OCI-LY7 (cell line): Measurements from ENCODE around the gene RPS16. TPM values are rescaled to one million over a fixed set of nuclear protein-coding genes. Genes with fewer than 3 reads are reported as not detected.

Source experiments
- BruUV-seq: library from RNA; stranded (reverse); fragments of 400-500 nt; replicated peaks from 2 replicates; lab custom pipeline; 2021; lab: Mats Ljungman, UMichigan
- CTCF ChIA-PET: fragments of 300-600 bp; sonication (Branson Sonifier 250); formaldehyde crosslinking; loops from one replicate; lab custom pipeline; 2022; ENCODE audit warnings: antibody characterized with exemption; ENCODE audit not compliant: unreplicated experiment; lab: Charles Lee
- POLR2A ChIA-PET: fragments of 300-600 bp; sonication (Branson Sonifier 250); formaldehyde crosslinking; loops from one replicate; lab custom pipeline; 2022; ENCODE audit warnings: antibody characterized with exemption; lab: Charles Lee
- DNase-seq: peaks from one replicate; pipeline ENCODE4 v3.0.0-alpha.2; 2015; ENCODE audit warnings: low spot score
- H2AFZ ChIP-seq: fragments of 200-600 bp; sonication (generic), shearing (Covaris generic); 2 replicates; pipeline ENCODE4 v1.6.1; 2014; ENCODE audit warnings: mild to moderate bottlenecking, antibody characterized with exemption, low read length, moderate library complexity
- H3K27ac ChIP-seq: fragments of 200-600 bp; sonication (generic); 2 replicates; pipeline ENCODE4 v1.5.1; 2014; ENCODE audit warnings: mixed run types, low read depth, mild to moderate bottlenecking, moderate library complexity, low read length, inconsistent platforms; ENCODE audit not compliant: poor library complexity, severe bottlenecking
- H3K36me3 ChIP-seq: fragments of 200-600 bp; sonication (generic); 2 replicates; pipeline ENCODE4 v1.6.1; 2014; ENCODE audit warnings: mild to moderate bottlenecking, antibody characterized with exemption, low read length, moderate library complexity, mixed read lengths; ENCODE audit not compliant: insufficient read depth
- H3K4me1 ChIP-seq: fragments of 200-600 bp; sonication (generic); 2 replicates; pipeline ENCODE4 v1.5.1; 2014; ENCODE audit warnings: mild to moderate bottlenecking, low read length; ENCODE audit not compliant: insufficient read depth, poor library complexity, severe bottlenecking
- H3K4me2 ChIP-seq: fragments of 200-600 bp; sonication (generic); 2 replicates; pipeline ENCODE4 v1.6.1; 2014; ENCODE audit warnings: mild to moderate bottlenecking, low read length
- H3K4me3 ChIP-seq: fragments of 200-600 bp; sonication (generic); 2 replicates; pipeline ENCODE4 v1.5.1; 2014; ENCODE audit warnings: mild to moderate bottlenecking, low read depth, low read length; ENCODE audit not compliant: poor library complexity, severe bottlenecking
- H3K79me2 ChIP-seq: fragments of 200-600 bp; sonication (generic); 2 replicates; pipeline ENCODE4 v1.6.1; 2016; ENCODE audit warnings: low read depth, mild to moderate bottlenecking, low read length, moderate library complexity, mixed read lengths; ENCODE audit not compliant: insufficient read depth
- H3K9me2 ChIP-seq: fragments of 200-600 bp; sonication (generic); 2 replicates; pipeline ENCODE4 v1.6.1; 2016; ENCODE audit warnings: mild to moderate bottlenecking, low read length, mixed read lengths; ENCODE audit not compliant: insufficient read depth
- H3K9me3 ChIP-seq: fragments of 200-600 bp; sonication (generic); 2 replicates; pipeline ENCODE4 v1.6.1; 2014; ENCODE audit warnings: mild to moderate bottlenecking, mixed run types, low read length, mixed read lengths
- H4K20me1 ChIP-seq: fragments of 200-600 bp; sonication (generic); 2 replicates; pipeline ENCODE4 v1.6.1; 2014; ENCODE audit warnings: mild to moderate bottlenecking, antibody characterized with exemption, low read length, moderate library complexity, mixed read lengths; ENCODE audit not compliant: insufficient read depth
- CTCF ChIP-seq: fragments of 200-600 bp; sonication (generic); conservative IDR thresholded peaks from 2 replicates; pipeline ENCODE4 v1.5.1; 2014; ENCODE audit warnings: mild to moderate bottlenecking, antibody characterized with exemption, low read length, moderate library complexity, mixed read lengths
- EZH2phosphoT487 ChIP-seq: fragments of 200-600 bp; sonication (generic); IDR thresholded peaks from 2 replicates; pipeline ENCODE4 v1.6.1; 2018; ENCODE audit warnings: low read depth, borderline replicate concordance, mild to moderate bottlenecking, mixed run types, antibody characterized with exemption, low read length, moderate library complexity, mixed read lengths
- intact Hi-C: fragments of 100-400 bp; cut with micrococcal nuclease; formaldehyde crosslinking; loops from one replicate; pipeline ENCODE4 v1.10.0; 2022; ENCODE audit not compliant: unreplicated experiment
- total RNA-seq, 2 experiments: library from RNA; depleted of rRNA in 1 of 2; stranded (reverse); fragments of >200 nt in 1 of 2; shearing (Covaris generic) in 1 of 2; gene quantifications; 2 replicates each; pipeline ENCODE4 v1.2.3, GENCODE V29; 2014 to 2022

The RPS16 gene
- total RNA-seq, 2 experiments from 2014 or later, result 634 to 3,661 TPM

GRCh38 chr19:39398297-39398864 lies 37.4 kb downstream of the RPS16 start:
- TF ChIP-seq EZH2phosphoT487 (no peak), CTCF (no peak)
- Histone ChIP-seq H2AFZ (no peak overlapping the region), H4K20me1 (no peaks in the 10 kb centered on the region), H3K4me1 (peaks cover 62% of the 10 kb centered on the region), H3K4me2 (peak overlapping the region; percentile 68), H3K4me3 (peak overlapping the region; percentile 27), H3K9me2 (no peaks in the 10 kb centered on the region), H3K79me2 (no peaks in the 10 kb centered on the region), H3K9me3 (no peaks in the 10 kb centered on the region), H3K27ac (peak overlapping the region; percentile 75), H3K36me3 (peaks cover 33% of the 10 kb centered on the region)
- intact Hi-C loops, result no loop called here
- no TSS peak for BruUV-seq
- ChIA-PET POLR2A (interaction anchor here (0.7 to 2.3 kb wide), 3 partner anchors 10 to 16 kb away, joined by 3 to 14 read pairs (median 9); no protein-coding TSS in a partner anchor), CTCF (interaction anchor here (0.6 to 0.8 kb wide), 2 partner anchors 13 to 23 kb away, joined by 3 read pairs; no protein-coding TSS in a partner anchor)
- no peak for DNase-seq

- peak overlapping the region; percentile 75 for H3K27ac ChIP-seq
- H3K79me2 ChIP-seq, result peaks cover 2% of the 10 kb centered on the region; the same call in 1 of the 2 replicates
These were observed 38.1 kb downstream of the RPS16 start for GRCh38 chr19:39397360-39398296.

More at GRCh38 chr19:39397360-39398296, 38.1 kb downstream of the RPS16 start:
- Histone ChIP-seq H3K4me2 (peak overlapping the region; percentile 68), H4K20me1 (no peaks in the 10 kb centered on the region), H3K9me3 (no peaks in the 10 kb centered on the region), H2AFZ (no peak overlapping the region), H3K36me3 (peaks cover 34% of the 10 kb centered on the region), H3K4me1 (peaks cover 57% of the 10 kb centered on the region), H3K9me2 (no peaks in the 10 kb centered on the region), H3K4me3 (peak overlapping the region; percentile 27)
- intact Hi-C loops, result loop anchor here (1.0 kb wide), 1 partner anchor 15 kb away; the partner anchor contains the start of gene PLEKHG2
- ChIA-PET POLR2A (interaction anchor here (0.7 to 2.3 kb wide), 3 partner anchors 11 to 16 kb away, joined by 3 to 14 read pairs (median 9); no protein-coding TSS in a partner anchor), CTCF (interaction anchor here (0.6 to 0.8 kb wide), 2 partner anchors 14 to 23 kb away, joined by 3 read pairs; no protein-coding TSS in a partner anchor)
- TF ChIP-seq EZH2phosphoT487 (no peak), CTCF (peak; percentile 88)
- peak; percentile 89 for DNase-seq
- no TSS peak for BruUV-seq
